Measurements from ENCODE around the gene MAPT. TPM values are rescaled to one million over a fixed set of nuclear protein-coding genes. Genes with fewer than 3 reads are reported as not detected.

The MAPT gene
- total and polyA plus RNA-seq, 4 donors = 0.27 to 3.8 (median 1.8) TPM

GRCh38 chr17:46000757-46001156, 106.4 kb downstream of the MAPT start:
- no peaks in the 10 kb centered on the region for H3K9me3 ChIP-seq (ENCODE audit: control insufficient read depth in 4 of 4, insufficient read depth in 3 of 4, low read length in 3 of 4)
- no peak overlapping the region for H3K9ac ChIP-seq (ENCODE audit: insufficient read depth in 1 of 2, low read length in 2 of 2)
- no peak for ATAC-seq (ENCODE audit: insufficient read depth, low FRiP score)
- DNase-seq = no peak
- peaks cover 0 to 7% (median under 1%) of the 10 kb centered on the region in 5 donors for H3K4me1 ChIP-seq (ENCODE audit: control insufficient read depth in 5 of 5, insufficient read depth in 5 of 5, low read length in 5 of 5)
- 76 to 84% methylated on average over 2 of the region's 2 CpGs for WGBS, 2 donors
- no peaks in the 10 kb centered on the region for H3K36me3 ChIP-seq (ENCODE audit: control insufficient read depth in 4 of 4, insufficient read depth in 4 of 4, low read length in 4 of 4)
- H3K27ac ChIP-seq (ENCODE audit: low read depth in 1 of 2, low read length in 1 of 2) = no peak overlapping the region
- no peaks in the 10 kb centered on the region for H3K27me3 ChIP-seq (ENCODE audit: control insufficient read depth in 3 of 3, insufficient read depth in 3 of 3, low read length in 2 of 3)
- H3K4me3 ChIP-seq = no peak overlapping the region
- TF ChIP-seq, protein P1, sequence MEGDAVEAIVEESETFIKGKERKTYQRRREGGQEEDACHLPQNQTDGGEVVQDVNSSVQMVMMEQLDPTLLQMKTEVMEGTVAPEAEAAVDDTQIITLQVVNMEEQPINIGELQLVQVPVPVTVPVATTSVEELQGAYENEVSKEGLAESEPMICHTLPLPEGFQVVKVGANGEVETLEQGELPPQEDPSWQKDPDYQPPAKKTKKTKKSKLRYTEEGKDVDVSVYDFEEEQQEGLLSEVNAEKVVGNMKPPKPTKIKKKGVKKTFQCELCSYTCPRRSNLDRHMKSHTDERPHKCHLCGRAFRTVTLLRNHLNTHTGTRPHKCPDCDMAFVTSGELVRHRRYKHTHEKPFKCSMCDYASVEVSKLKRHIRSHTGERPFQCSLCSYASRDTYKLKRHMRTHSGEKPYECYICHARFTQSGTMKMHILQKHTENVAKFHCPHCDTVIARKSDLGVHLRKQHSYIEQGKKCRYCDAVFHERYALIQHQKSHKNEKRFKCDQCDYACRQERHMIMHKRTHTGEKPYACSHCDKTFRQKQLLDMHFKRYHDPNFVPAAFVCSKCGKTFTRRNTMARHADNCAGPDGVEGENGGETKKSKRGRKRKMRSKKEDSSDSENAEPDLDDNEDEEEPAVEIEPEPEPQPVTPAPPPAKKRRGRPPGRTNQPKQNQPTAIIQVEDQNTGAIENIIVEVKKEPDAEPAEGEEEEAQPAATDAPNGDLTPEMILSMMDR (IDR thresholded peaks at IDR 0.05; ENCODE audit: control extremely low read depth, extremely low read depth) = no peak

- Histone ChIP-seq H3K4me3 (no peak overlapping the region), H3K27ac (ENCODE audit: low read depth in 1 of 2, low read length in 1 of 2) (no peak overlapping the region), H3K9me3 (ENCODE audit: control insufficient read depth in 4 of 4, insufficient read depth in 3 of 4, low read length in 3 of 4) (no peaks in the 10 kb centered on the region), H3K9ac (ENCODE audit: insufficient read depth in 1 of 2, low read length in 2 of 2) (no peak overlapping the region), H3K27me3 (ENCODE audit: control insufficient read depth in 3 of 3, insufficient read depth in 3 of 3, low read length in 2 of 3) (no peaks in the 10 kb centered on the region), H3K4me1 (ENCODE audit: control insufficient read depth in 5 of 5, insufficient read depth in 5 of 5, low read length in 5 of 5) (peaks cover 0 to 4% (median 0%) of the 10 kb centered on the region in 5 donors), H3K36me3 (ENCODE audit: control insufficient read depth in 4 of 4, insufficient read depth in 4 of 4, low read length in 4 of 4) (no peaks in the 10 kb centered on the region)
- no peak for DNase-seq
- TF ChIP-seq, protein P1 (IDR thresholded peaks at IDR 0.05; ENCODE audit: control extremely low read depth, extremely low read depth) = no peak
- ATAC-seq (ENCODE audit: insufficient read depth, low FRiP score) = no peak
- 74 to 78% methylated on average over 13 of the region's 13 CpGs for WGBS, 2 donors
Observed at GRCh38 chr17:46001390-46002310, 107.3 kb downstream of the MAPT start.

DNA sequence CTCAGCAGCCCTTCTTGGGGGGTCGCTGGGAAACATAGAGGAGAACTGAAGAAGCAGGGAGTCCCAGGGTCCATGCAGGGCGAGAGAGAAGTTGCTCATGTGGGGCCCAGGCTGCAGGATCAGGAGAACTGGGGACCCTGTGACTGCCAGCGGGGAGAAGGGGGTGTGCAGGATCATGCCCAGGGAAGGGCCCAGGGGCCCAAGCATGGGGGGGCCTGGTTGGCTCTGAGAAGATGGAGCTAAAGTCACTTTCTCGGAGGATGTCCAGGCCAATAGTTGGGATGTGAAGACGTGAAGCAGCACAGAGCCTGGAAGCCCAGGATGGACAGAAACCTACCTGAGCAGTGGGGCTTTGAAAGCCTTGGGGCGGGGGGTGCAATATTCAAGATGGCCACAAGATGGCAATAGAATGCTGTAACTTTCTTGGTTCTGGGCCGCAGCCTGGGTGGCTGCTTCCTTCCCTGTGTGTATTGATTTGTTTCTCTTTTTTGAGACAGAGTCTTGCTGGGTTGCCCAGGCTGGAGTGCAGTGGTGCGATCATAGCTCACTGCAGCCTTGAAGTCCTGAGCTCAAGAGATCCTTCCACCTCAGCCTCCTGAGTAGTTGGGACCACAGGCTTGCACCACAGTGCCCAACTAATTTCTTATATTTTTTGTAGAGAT, 108.1 kb downstream of the MAPT start:
- DNase-seq (peak; percentile 68 to 76 (median 69)), ATAC-seq (ENCODE audit: insufficient read depth, low FRiP score) (peak; percentile 94)
- Histone ChIP-seq H3K4me3 (no peak overlapping the region), H3K9me3 (ENCODE audit: control insufficient read depth in 4 of 4, insufficient read depth in 3 of 4, low read length in 3 of 4) (no peaks in the 10 kb centered on the region), H3K9ac (ENCODE audit: insufficient read depth in 1 of 2, low read length in 2 of 2) (no peak overlapping the region), H3K27ac (ENCODE audit: low read depth in 1 of 2, low read length in 1 of 2) (no peak overlapping the region), H3K27me3 (ENCODE audit: control insufficient read depth in 3 of 3, insufficient read depth in 3 of 3, low read length in 2 of 3) (no peaks in the 10 kb centered on the region), H3K36me3 (ENCODE audit: control insufficient read depth in 4 of 4, insufficient read depth in 4 of 4, low read length in 4 of 4) (no peaks in the 10 kb centered on the region), H3K4me1 (ENCODE audit: control insufficient read depth in 5 of 5, insufficient read depth in 5 of 5, low read length in 5 of 5) (peaks cover 0 to 4% (median 0%) of the 10 kb centered on the region in 5 donors)
- whole genome bisulfite sequencing, 2 donors = 26 to 28% methylated on average over 8 of the region's 8 CpGs
- TF ChIP-seq, protein P1 (IDR thresholded peaks at IDR 0.05; ENCODE audit: control extremely low read depth, extremely low read depth) = peak; percentile 94

Measured in lung (tissue), 12 donors.